ENCODE results near the gene KIF26A.

DNA sequence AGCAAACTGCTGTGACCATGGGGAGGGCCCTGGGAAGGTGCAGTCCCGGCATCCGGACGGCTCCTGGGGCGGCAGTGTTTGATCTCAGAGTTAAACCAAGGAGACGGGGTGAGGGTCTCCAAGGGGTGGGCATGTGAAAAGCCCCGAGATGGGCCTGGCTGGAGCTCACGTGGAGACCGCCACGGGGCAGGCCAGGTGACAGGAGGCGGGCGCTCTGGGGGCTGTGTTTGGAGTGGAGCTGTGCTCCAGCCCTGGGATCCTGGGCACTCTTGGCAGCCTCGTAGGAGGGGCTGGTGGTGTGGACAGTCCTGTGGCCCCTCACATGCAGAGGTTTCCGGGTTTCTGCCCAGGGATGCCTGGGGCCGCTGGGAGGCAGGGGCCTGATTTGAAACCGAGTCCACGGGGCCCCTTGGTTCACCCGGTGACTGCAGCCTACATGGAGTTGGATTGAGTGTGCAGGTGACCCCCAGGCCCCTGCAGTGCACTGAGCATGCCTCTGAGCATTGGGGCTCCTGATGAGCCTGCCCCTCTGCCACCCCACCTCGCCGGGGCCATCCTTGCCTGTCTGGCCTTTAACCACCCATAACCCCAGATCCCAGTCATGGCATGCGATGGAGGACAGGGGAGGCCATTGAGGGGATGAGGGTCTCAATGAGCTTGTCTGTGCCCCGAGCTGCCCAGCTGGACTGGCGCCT is 8.4 kb downstream of the KIF26A start:
- no peak for TF ChIP-seq ZNF530 (tag by site-specific recombination; IDR thresholded peaks at IDR 0.05; ENCODE audit: low read depth)
- TF ChIP-seq SALL2 (tag by site-specific recombination; IDR thresholded peaks at IDR 0.05; ENCODE audit: borderline replicate concordance) = no peak
- no peak for TF ChIP-seq ZNF146 (tag by site-specific recombination; IDR thresholded peaks at IDR 0.05)
- no peak for TF ChIP-seq MYNN (tag by site-specific recombination; IDR thresholded peaks at IDR 0.05; ENCODE audit: borderline replicate concordance)
- no peak for TF ChIP-seq ZNF140 (tag by site-specific recombination; IDR thresholded peaks at IDR 0.05)
- TF ChIP-seq, protein P1, sequence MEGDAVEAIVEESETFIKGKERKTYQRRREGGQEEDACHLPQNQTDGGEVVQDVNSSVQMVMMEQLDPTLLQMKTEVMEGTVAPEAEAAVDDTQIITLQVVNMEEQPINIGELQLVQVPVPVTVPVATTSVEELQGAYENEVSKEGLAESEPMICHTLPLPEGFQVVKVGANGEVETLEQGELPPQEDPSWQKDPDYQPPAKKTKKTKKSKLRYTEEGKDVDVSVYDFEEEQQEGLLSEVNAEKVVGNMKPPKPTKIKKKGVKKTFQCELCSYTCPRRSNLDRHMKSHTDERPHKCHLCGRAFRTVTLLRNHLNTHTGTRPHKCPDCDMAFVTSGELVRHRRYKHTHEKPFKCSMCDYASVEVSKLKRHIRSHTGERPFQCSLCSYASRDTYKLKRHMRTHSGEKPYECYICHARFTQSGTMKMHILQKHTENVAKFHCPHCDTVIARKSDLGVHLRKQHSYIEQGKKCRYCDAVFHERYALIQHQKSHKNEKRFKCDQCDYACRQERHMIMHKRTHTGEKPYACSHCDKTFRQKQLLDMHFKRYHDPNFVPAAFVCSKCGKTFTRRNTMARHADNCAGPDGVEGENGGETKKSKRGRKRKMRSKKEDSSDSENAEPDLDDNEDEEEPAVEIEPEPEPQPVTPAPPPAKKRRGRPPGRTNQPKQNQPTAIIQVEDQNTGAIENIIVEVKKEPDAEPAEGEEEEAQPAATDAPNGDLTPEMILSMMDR (tag by site-specific recombination; IDR thresholded peaks at IDR 0.05) = no peak
- no peak for TF ChIP-seq YY2 (tag by site-specific recombination; IDR thresholded peaks at IDR 0.05)
- TF ChIP-seq BCL11B (tag by site-specific recombination; IDR thresholded peaks at IDR 0.05; ENCODE audit: low read depth) = no peak

All from HEK293 (cell line).